NB4 (cell line): ENCODE data around the gene ARHGEF17.

Experiments used
- DNase-seq: peaks from one replicate; pipeline ENCODE4 v3.0.0; 2010; ENCODE audit warnings: low read depth
- H3K4me3 ChIP-seq: one replicate; pipeline ENCODE4 v1.5.1; 2011; ENCODE audit warnings: mild to moderate bottlenecking, low read depth, low read length, moderate library complexity
- MYC ChIP-seq: IDR thresholded peaks from 2 replicates; pipeline ENCODE4 v1.6.1; 2011; ENCODE audit warnings: low read depth, low read length
- POLR2A ChIP-seq: IDR thresholded peaks from 2 replicates; pipeline ENCODE4 v1.6.1; 2011; ENCODE audit warnings: mild to moderate bottlenecking; ENCODE audit not compliant: insufficient read length; ENCODE audit errors: extremely low read depth
- TF ChIP-seq, protein P1 (sequence below): IDR thresholded peaks from one replicate; pipeline ENCODE4 v1.5.1; 2012; ENCODE audit warnings: low read depth, low read length
- TF ChIP-seq, protein P2 (sequence below): IDR thresholded peaks from 2 replicates; pipeline ENCODE4 v1.6.1; 2011; ENCODE audit warnings: low read depth, low read length

Gene ARHGEF17

DNA sequence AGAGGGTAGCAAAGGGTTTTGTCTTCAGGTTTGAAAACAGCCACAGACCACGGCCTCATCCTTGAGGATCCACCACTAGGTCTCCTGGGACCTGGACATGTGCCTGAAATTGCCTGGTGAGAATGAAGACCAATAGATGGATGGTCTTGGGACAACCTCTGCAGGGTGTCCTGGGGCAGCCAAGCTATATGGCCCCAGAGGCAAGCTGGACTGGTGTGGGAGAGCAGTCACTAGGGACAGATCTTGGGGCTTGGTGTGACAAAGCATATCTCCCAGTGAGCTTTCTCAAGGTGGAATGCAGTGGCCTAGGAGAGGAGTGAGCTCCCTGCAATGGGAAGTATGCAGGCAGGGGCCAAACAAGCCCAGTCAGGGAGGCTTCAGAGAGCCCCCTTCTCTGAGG lies 22.4 kb upstream of the ARHGEF17 start:
- no peak overlapping the region for H3K4me3 ChIP-seq
- DNase-seq = no peak
- no peak for TF ChIP-seq POLR2A
- TF ChIP-seq MYC = no peak
- TF ChIP-seq, protein P1, sequence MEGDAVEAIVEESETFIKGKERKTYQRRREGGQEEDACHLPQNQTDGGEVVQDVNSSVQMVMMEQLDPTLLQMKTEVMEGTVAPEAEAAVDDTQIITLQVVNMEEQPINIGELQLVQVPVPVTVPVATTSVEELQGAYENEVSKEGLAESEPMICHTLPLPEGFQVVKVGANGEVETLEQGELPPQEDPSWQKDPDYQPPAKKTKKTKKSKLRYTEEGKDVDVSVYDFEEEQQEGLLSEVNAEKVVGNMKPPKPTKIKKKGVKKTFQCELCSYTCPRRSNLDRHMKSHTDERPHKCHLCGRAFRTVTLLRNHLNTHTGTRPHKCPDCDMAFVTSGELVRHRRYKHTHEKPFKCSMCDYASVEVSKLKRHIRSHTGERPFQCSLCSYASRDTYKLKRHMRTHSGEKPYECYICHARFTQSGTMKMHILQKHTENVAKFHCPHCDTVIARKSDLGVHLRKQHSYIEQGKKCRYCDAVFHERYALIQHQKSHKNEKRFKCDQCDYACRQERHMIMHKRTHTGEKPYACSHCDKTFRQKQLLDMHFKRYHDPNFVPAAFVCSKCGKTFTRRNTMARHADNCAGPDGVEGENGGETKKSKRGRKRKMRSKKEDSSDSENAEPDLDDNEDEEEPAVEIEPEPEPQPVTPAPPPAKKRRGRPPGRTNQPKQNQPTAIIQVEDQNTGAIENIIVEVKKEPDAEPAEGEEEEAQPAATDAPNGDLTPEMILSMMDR = no peak
- TF ChIP-seq, protein P2, sequence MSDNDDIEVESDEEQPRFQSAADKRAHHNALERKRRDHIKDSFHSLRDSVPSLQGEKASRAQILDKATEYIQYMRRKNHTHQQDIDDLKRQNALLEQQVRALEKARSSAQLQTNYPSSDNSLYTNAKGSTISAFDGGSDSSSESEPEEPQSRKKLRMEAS = no peak

DNA sequence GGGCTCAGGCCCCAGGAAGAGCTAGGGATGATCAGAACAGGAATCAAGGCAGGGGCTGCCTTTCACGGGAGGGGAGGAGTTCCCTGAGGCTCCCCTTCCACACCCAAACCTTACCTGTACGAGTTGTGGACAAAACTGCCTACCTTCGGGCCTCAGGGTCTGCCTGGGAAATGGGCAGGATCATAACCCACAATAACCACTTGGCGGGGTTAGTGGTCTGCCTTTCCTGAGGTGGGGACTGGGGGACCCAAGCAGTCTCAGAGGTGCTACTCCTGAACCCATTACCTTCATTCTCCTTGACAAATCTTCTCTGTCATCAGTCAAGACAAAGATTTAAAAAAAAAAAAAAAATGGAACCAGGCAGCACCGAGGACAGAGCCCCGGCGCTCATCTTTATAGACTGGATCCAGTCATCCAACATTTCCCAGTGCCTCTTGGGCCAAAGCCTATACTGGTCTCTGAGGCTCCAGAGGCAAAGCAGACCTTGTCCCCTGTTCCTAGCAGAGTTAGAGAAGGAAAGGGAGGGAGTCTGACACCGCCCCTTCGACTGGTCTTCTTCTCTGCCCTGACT lies 21.8 kb upstream of the ARHGEF17 start:
- TF ChIP-seq, protein P2 = no peak
- TF ChIP-seq, protein P1 = peak; percentile 18
- no peak for DNase-seq
- no peak overlapping the region for H3K4me3 ChIP-seq

DNA sequence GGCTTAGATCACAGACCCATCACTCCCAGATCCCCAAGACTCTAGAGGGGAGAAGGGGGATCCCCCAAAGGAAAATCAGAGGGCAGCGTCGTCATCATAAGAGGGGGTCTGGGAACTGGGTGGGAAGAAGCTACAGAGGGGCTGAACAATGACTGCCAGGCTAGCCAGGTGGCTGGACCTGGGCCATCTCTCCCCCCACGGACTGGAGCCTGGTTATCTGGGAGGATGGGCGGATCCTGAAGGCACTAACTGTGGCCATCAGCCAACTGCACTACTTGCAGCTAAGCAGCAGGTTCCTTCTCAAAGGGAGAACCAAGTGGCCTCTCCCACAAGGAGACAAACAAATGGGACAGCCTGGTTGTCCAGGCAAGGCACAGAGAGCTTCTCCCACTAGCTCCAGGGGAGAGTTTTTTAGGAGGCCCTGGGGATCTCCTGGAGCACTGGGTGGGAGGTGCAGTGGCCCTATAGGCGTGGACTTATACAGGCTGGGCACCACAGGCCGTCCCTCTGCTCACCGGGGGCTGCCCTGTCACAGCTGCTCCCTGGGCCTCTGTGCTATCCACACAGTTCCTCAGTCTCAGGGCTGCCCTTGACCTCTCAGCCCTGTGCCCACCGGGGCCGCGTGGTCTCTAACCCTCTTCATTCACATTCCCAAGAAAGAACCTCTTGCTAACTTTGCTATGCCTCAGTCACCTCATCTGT lies 20.5 kb upstream of the ARHGEF17 start:
- DNase-seq = no peak
- no peak overlapping the region for H3K4me3 ChIP-seq
- TF ChIP-seq, protein P2 = no peak
- TF ChIP-seq MYC (no peak), POLR2A (no peak)
- TF ChIP-seq, protein P1 = no peak

DNA sequence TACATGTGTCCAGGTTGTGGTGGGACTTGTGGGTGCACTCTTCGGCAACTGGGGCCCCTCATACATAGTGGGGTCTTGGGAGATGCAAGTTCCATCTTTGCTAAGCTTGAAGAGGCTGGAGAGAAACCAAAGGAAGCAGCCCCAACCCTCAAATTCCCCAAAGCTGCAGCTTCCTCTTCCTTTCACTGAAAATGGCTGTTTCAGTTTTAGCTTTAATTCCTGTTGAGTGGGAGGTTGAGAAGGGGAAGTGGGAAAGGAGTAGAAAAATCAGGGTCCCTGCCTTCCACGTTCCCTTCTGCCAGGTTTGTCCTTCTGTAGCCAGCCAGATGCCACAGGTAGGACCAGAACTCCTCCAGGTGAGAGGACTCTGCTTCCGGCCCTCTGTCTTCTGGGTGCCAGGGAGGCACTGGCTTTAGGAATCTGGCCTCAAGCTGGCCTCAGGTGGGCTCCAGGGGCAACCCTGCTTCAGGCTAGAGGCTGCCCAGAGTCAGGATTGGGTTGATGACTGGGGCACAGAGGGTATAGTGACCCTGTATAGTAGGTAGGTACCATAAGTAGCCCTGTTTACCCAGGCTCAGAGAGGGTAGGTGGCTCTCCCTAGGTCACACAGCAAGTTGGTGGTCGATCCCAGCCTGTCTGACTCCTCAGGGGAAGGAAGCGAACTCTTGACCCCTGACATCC lies 19.7 kb upstream of the ARHGEF17 start:
- TF ChIP-seq MYC = 0 out of 2 replicates have a peak, but pooled peaks have one; percentile 17
- TF ChIP-seq, protein P2 = no peak; the same call in 1 of the 2 replicates
- H3K4me3 ChIP-seq = no peak overlapping the region
- DNase-seq = peak; percentile 72

DNA sequence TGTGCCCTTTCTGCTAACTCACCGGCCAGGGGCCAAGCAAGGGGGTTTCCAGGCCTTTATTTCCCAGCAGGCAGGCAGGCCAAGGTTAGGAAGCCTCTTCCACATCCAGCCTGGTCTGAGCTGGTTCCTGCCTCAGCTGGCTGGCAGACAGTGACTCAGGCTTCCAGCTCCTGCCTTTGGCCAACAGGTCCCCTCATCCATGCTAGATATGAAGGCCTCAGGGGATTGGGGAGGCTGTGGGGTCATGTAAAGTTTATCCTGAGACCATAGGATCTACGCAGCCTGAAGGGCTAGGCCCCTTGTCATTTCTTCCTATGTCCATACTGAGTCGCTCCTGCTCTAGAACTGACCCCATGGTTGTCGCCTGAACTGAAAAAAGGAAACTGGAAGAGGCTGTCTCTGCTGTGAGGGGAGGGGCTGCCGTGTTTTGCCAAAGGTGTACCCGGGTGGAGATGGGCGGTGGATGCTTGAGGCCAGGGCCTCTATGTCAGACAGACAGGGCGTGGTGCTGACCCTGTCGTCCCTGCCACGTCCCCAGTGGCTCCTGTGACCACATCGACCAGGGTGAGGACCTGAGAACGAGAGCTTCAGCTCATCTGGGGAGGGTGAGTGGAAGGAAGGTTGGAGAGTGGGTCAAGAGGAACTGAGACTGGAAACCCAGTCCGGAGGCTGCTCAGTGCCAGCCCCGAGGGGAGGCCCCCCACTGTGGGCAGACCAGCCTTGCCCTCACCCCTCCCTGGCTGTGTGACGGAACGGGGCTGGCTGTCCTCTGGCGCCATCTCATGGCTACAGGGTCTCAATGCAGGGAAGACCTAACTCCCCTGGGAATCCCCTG lies 19.0 kb upstream of the ARHGEF17 start:
- peak; percentile 84 for DNase-seq
- TF ChIP-seq, protein P1 = peak; percentile 96
- TF ChIP-seq, protein P2 = no peak
- no peak overlapping the region for H3K4me3 ChIP-seq
